ENCODE measurements around the gene NDUFA8.

NDUFA8 gene

DNA sequence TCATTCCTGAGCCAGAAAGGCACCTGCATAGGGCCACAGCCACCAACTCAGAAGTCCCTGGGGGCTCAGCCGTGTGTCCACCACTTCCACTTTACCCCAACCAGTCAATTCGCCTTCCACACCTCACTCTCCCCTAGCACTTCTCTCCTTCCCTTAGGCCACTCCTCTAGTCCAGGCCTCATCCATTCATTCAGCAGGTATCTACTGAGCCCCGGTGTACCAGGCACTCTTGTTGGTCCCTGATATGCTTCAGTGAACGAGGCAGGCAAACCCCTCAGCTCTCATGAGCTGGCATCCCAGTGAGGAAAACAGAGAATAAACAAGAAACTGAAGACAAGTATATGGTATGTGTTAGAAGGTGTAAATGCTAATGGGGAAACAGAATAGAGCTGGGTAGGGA is 28.7 kb downstream of the NDUFA8 start:
- Histone ChIP-seq H3K36me3 (ENCODE audit: insufficient read depth) (no peaks in the 10 kb centered on the region), H3K4me2 (no peak overlapping the region), H3K9ac (no peak overlapping the region), H3K4me1 (ENCODE audit: low read depth, poor library complexity, severe bottlenecking) (no peaks in the 10 kb centered on the region), H3K27ac (no peak overlapping the region), H2AFZ (ENCODE audit: low read depth) (no peak overlapping the region), H4K20me1 (ENCODE audit: insufficient read depth) (no peaks in the 10 kb centered on the region), H3K27me3 (ENCODE audit: insufficient read depth, low read depth) (no peaks in the 10 kb centered on the region), H3K79me2 (ENCODE audit: insufficient read depth, low read depth) (no peaks in the 10 kb centered on the region), H3K4me3 (IDR thresholded peaks at IDR 0.05; ENCODE audit: insufficient read depth, low read depth, low read length) (no peak overlapping the region)
- TF ChIP-seq, protein P1, sequence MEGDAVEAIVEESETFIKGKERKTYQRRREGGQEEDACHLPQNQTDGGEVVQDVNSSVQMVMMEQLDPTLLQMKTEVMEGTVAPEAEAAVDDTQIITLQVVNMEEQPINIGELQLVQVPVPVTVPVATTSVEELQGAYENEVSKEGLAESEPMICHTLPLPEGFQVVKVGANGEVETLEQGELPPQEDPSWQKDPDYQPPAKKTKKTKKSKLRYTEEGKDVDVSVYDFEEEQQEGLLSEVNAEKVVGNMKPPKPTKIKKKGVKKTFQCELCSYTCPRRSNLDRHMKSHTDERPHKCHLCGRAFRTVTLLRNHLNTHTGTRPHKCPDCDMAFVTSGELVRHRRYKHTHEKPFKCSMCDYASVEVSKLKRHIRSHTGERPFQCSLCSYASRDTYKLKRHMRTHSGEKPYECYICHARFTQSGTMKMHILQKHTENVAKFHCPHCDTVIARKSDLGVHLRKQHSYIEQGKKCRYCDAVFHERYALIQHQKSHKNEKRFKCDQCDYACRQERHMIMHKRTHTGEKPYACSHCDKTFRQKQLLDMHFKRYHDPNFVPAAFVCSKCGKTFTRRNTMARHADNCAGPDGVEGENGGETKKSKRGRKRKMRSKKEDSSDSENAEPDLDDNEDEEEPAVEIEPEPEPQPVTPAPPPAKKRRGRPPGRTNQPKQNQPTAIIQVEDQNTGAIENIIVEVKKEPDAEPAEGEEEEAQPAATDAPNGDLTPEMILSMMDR (conservative IDR thresholded peaks at IDR 0.05; ENCODE audit: low read depth, low read length): no peak

DNA sequence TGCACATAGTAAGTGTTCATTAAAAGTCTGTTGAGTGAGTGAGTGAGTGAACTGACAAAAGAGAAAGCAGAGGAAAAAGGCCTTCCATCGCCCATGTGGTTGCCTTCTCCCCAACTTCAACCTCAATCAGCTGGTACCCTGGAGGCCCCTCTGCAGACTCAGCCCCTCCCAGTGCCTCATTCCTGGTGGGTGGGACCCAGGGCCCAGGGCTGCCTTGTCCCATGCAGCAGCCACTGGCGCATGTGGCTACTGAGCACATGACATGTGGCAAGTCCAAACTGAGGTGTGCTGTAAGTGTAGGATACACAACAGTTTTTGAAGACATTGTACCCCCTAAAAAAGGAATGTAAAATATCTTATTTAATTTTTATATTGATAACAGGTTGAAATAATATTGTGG is 29.6 kb downstream of the NDUFA8 start:
- no peak overlapping the region for H3K4me2 ChIP-seq
- no peaks in the 10 kb centered on the region for H4K20me1 ChIP-seq (ENCODE audit: insufficient read depth)
- H3K9ac ChIP-seq: no peak overlapping the region
- no peaks in the 10 kb centered on the region for H3K27me3 ChIP-seq (ENCODE audit: insufficient read depth, low read depth)
- no peak overlapping the region for H3K27ac ChIP-seq
- H3K79me2 ChIP-seq (ENCODE audit: insufficient read depth, low read depth): no peaks in the 10 kb centered on the region
- no peaks in the 10 kb centered on the region for H3K36me3 ChIP-seq (ENCODE audit: insufficient read depth)
- TF ChIP-seq, protein P1 (conservative IDR thresholded peaks at IDR 0.05; ENCODE audit: low read depth, low read length): no peak
- no peak overlapping the region for H2AFZ ChIP-seq (ENCODE audit: low read depth)
- H3K4me3 ChIP-seq (IDR thresholded peaks at IDR 0.05; ENCODE audit: insufficient read depth, low read depth, low read length): no peak overlapping the region
- no peaks in the 10 kb centered on the region for H3K4me1 ChIP-seq (ENCODE audit: low read depth, poor library complexity, severe bottlenecking)

DNA sequence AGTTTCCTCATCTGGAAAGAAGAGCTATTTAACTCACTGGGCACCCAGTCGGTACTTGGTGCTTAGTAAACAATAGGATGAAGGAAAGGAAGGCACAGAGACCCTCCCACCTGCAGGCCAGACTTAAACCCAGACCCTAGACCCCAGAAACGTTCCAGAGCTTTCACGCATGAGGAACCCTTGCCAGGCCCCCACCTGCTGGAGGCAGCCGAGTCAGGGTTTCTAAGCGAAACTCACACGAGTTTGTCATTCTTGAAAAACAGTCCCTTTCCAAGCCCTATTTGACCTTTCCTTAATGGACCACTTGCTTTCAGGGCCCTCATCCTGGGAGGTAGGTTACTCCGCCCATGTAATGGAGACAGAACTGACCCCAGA is 30.6 kb downstream of the NDUFA8 start:
- Histone ChIP-seq H4K20me1 (ENCODE audit: insufficient read depth) (no peaks in the 10 kb centered on the region), H3K27me3 (ENCODE audit: insufficient read depth, low read depth) (no peaks in the 10 kb centered on the region), H3K9ac (no peak overlapping the region), H3K36me3 (ENCODE audit: insufficient read depth) (no peaks in the 10 kb centered on the region), H2AFZ (ENCODE audit: low read depth) (no peak overlapping the region), H3K4me1 (ENCODE audit: low read depth, poor library complexity, severe bottlenecking) (no peaks in the 10 kb centered on the region), H3K27ac (no peak overlapping the region), H3K79me2 (ENCODE audit: insufficient read depth, low read depth) (no peaks in the 10 kb centered on the region), H3K4me2 (no peak overlapping the region), H3K4me3 (IDR thresholded peaks at IDR 0.05; ENCODE audit: insufficient read depth, low read depth, low read length) (no peak overlapping the region)
- TF ChIP-seq, protein P1 (conservative IDR thresholded peaks at IDR 0.05; ENCODE audit: low read depth, low read length): no peak

DNA sequence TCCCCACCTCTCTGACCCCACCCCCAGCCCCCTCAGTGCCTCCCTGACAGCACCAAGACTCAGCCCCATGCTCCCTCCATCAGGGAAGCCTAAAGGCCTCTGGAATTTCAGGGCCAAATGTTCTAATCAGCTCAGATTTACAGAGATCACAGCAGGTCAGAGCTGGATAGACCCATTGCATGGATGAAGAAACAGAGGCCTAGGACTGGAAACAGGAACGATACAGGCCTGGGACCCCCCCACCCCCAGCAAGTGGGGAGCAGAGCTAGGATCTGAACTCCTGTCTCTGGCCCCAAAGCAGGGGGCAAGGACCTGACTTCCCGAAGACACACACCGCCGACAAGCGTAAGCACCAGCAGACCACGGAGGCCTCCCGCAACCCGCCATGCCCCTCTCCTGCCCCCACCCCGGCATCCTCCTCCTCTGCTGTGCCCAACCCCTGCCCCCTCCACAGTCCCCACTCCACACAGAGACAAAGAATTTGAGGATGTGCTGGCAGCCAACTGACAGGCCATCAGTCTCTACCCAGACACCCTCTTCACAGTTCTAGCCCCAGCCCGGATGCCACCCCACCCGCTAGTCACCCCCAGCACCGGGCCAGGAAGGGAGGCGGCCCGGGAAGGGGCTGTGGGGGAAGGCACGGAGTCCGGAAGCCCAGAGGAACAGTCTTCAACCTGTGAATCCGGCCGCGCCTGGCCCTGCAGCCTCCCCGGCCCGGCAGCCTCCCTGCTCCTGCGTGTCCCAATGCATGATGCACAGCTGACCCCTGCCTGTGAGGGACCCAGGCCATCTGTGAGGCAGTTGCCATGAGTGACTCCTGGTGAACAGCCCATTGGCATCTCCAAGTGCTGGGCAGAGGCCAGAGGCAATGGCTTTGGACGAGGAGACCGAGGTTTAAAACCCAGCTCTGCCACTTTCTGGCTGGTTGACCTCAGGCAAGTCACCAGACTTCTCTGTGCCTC is 31.3 kb downstream of the NDUFA8 start:
- Histone ChIP-seq H3K27ac (no peak overlapping the region), H3K79me2 (ENCODE audit: insufficient read depth, low read depth) (no peaks in the 10 kb centered on the region), H2AFZ (ENCODE audit: low read depth) (no peak overlapping the region), H4K20me1 (ENCODE audit: insufficient read depth) (no peaks in the 10 kb centered on the region), H3K4me3 (IDR thresholded peaks at IDR 0.05; ENCODE audit: insufficient read depth, low read depth, low read length) (no peak overlapping the region), H3K4me1 (ENCODE audit: low read depth, poor library complexity, severe bottlenecking) (no peaks in the 10 kb centered on the region), H3K36me3 (ENCODE audit: insufficient read depth) (no peaks in the 10 kb centered on the region), H3K27me3 (ENCODE audit: insufficient read depth, low read depth) (no peaks in the 10 kb centered on the region), H3K9ac (no peak overlapping the region), H3K4me2 (no peak overlapping the region)
- TF ChIP-seq, protein P1 (conservative IDR thresholded peaks at IDR 0.05; ENCODE audit: low read depth, low read length): no peak

Data from KMS-11 (cell line).